GM18505 (cell line): ENCODE measurements around the gene OXCT2.
"Not testable (repeated sequence)": the region's sequence is repeated elsewhere in the genome, so short reads cannot be mapped to it uniquely, and the experiment has no call there.

Source experiments
- ATAC-seq: cut with Tn5 transposase; IDR thresholded peaks from one replicate; pipeline ENCODE4 v1.9.1; 2021; ENCODE audit not compliant: unreplicated experiment
- POLR2A ChIP-seq: IDR thresholded peaks from 4 replicates; pipeline ENCODE4 v1.6.1; 2011; ENCODE audit warnings: borderline replicate concordance; ENCODE audit not compliant: insufficient read depth, insufficient read length; ENCODE audit errors: extremely low read depth

The OXCT2 gene

GRCh38 chr1:39779137-39779536 is 8.0 kb upstream of the OXCT2 start:
- TF ChIP-seq POLR2A: no peak
- no peak for ATAC-seq

- ATAC-seq: not testable (repeated sequence)
Observed at GRCh38 chr1:39778463-39779099, 7.4 kb upstream of the OXCT2 start.

GRCh38 chr1:39777896-39778295 is 6.7 kb upstream of the OXCT2 start:
- ATAC-seq: not testable (repeated sequence)

GRCh38 chr1:39777306-39777705 is 6.2 kb upstream of the OXCT2 start:
- no peak for TF ChIP-seq POLR2A
- ATAC-seq: no peak

- no peak for TF ChIP-seq POLR2A
- no peak for ATAC-seq
Observed at GRCh38 chr1:39776886-39777285, 5.7 kb upstream of the OXCT2 start.

GRCh38 chr1:39776400-39776713 is 5.2 kb upstream of the OXCT2 start:
- no peak for TF ChIP-seq POLR2A
- ATAC-seq: no peak

GRCh38 chr1:39775676-39776399 is 4.7 kb upstream of the OXCT2 start:
- ATAC-seq: not testable (repeated sequence)

GRCh38 chr1:39775141-39775540 is 4.0 kb upstream of the OXCT2 start:
- not testable (repeated sequence) for ATAC-seq

- ATAC-seq: not testable (repeated sequence)
Observed at GRCh38 chr1:39773369-39773979, 2.3 kb upstream of the OXCT2 start.

GRCh38 chr1:39770100-39771021 is 787 bp downstream of the OXCT2 start:
- ATAC-seq: not testable (repeated sequence)

GRCh38 chr1:39769502-39769901 is 1.6 kb downstream of the OXCT2 start:
- not testable (repeated sequence) for ATAC-seq

- ATAC-seq: not testable (repeated sequence)
Observed at GRCh38 chr1:39766466-39766865, 4.7 kb downstream of the OXCT2 start.

GRCh38 chr1:39764512-39764911 is 6.6 kb downstream of the OXCT2 start:
- ATAC-seq: not testable (repeated sequence)

- ATAC-seq: not testable (repeated sequence)
Observed at GRCh38 chr1:39763619-39764374, 7.4 kb downstream of the OXCT2 start.
